SK-N-SH treated with all-trans-retinoic acid at 6 μM for 48 hours (cell line): ENCODE results near the gene TMEM135.

Experiments used
- ATAC-seq: fragments of 200-7000 bp; cut with Tn5 transposase; 3 replicates; pipeline ENCODE4 v1.9.1; 2020; ENCODE audit warnings: mild to moderate bottlenecking, moderate library complexity
- ARNTL ChIP-seq: fragments of 450-650 bp; formaldehyde crosslinking; IDR thresholded peaks from 2 replicates; pipeline ENCODE4 v1.5.0; 2020; ENCODE audit warnings: low read depth, mild to moderate bottlenecking, moderate library complexity, borderline replicate concordance
- BACH2 ChIP-seq: fragments of 250-450 bp; sonication (Bioruptor Pico); IDR thresholded peaks from 2 replicates; pipeline ENCODE4 v1.9.0; 2021; ENCODE audit warnings: mild to moderate bottlenecking, borderline replicate concordance
- CSDC2 ChIP-seq: fragments of 250-450 bp; sonication (Bioruptor Pico); IDR thresholded peaks from 2 replicates; pipeline ENCODE4 v1.5.0; 2020; ENCODE audit warnings: mild to moderate bottlenecking, moderate library complexity
- CSRNP3 ChIP-seq: fragments of 250-450 bp; sonication (Bioruptor Pico); IDR thresholded peaks from 2 replicates; pipeline ENCODE4 v1.5.1; 2021; ENCODE audit warnings: mild to moderate bottlenecking, moderate library complexity
- ESRRG ChIP-seq: fragments of 250-450 bp; sonication (Bioruptor Pico); IDR thresholded peaks from 2 replicates; pipeline ENCODE4 v1.6.1; 2021; ENCODE audit warnings: mild to moderate bottlenecking
- ISL1 ChIP-seq: fragments of 250-450 bp; sonication (Bioruptor Pico); IDR thresholded peaks from 2 replicates; pipeline ENCODE4 v2.1.2; 2022; ENCODE audit warnings: mild to moderate bottlenecking, moderate library complexity
- OSR1 ChIP-seq: fragments of 250-450 bp; sonication (Bioruptor Pico); IDR thresholded peaks from 2 replicates; pipeline ENCODE4 v1.8.0; 2022; ENCODE audit warnings: moderate library complexity, mild to moderate bottlenecking, inconsistent platforms
- PATZ1 ChIP-seq: fragments of 250-450 bp; sonication (Bioruptor Pico); IDR thresholded peaks from 2 replicates; pipeline ENCODE4 v1.8.0; 2020; ENCODE audit warnings: mild to moderate bottlenecking, moderate library complexity, borderline replicate concordance
- POU6F1 ChIP-seq: fragments of 250-450 bp; sonication (Bioruptor Pico); IDR thresholded peaks from 2 replicates; pipeline ENCODE4 v1.8.0; 2021; ENCODE audit warnings: low read depth, mild to moderate bottlenecking, moderate library complexity, borderline replicate concordance
- PPARA ChIP-seq: fragments of 250-450 bp; sonication (Bioruptor Pico); IDR thresholded peaks from 2 replicates; pipeline ENCODE4 v1.5.0; 2020; ENCODE audit warnings: mild to moderate bottlenecking, borderline replicate concordance
- RARB ChIP-seq: fragments of 250-450 bp; sonication (Bioruptor Pico); IDR thresholded peaks from 2 replicates; pipeline ENCODE4 v1.8.0; 2021; ENCODE audit warnings: mild to moderate bottlenecking, moderate library complexity
- SNAI2 ChIP-seq: fragments of 250-450 bp; sonication (Bioruptor Pico); IDR thresholded peaks from 2 replicates; pipeline ENCODE4 v1.5.0; 2020; ENCODE audit warnings: mild to moderate bottlenecking, moderate library complexity
- TCF4 ChIP-seq: fragments of 250-450 bp; sonication (Bioruptor Pico); IDR thresholded peaks from 2 replicates; pipeline ENCODE4 v1.8.0; 2021; ENCODE audit warnings: mild to moderate bottlenecking, moderate library complexity, borderline replicate concordance
- ZC3H10 ChIP-seq: fragments of 250-450 bp; sonication (Bioruptor Pico); IDR thresholded peaks from 2 replicates; pipeline ENCODE4 v1.5.1; 2021; ENCODE audit warnings: mild to moderate bottlenecking, moderate library complexity
- ZFP3 ChIP-seq: fragments of 250-450 bp; sonication (Bioruptor Pico); IDR thresholded peaks from 2 replicates; pipeline ENCODE4 v1.5.0; 2020; ENCODE audit warnings: mild to moderate bottlenecking, moderate library complexity
- ZFP30 ChIP-seq: fragments of 450-650 bp; formaldehyde crosslinking; IDR thresholded peaks from 2 replicates; pipeline ENCODE4 v1.5.0; 2022; ENCODE audit warnings: mild to moderate bottlenecking, moderate library complexity
- ZNF565 ChIP-seq: fragments of 450-650 bp; formaldehyde crosslinking; conservative IDR thresholded peaks from 2 replicates; pipeline ENCODE4 v1.5.0; 2020; ENCODE audit warnings: low read depth, mild to moderate bottlenecking, moderate library complexity
- ZNF70 ChIP-seq: fragments of 450-650 bp; formaldehyde crosslinking; IDR thresholded peaks from 2 replicates; pipeline ENCODE4 v1.5.0; 2020; ENCODE audit warnings: mild to moderate bottlenecking, moderate library complexity
- TF ChIP-seq, protein P1 (sequence below): fragments of 250-450 bp; sonication (Bioruptor Pico); IDR thresholded peaks from 2 replicates; pipeline ENCODE4 v1.5.0; 2020; ENCODE audit warnings: mild to moderate bottlenecking, moderate library complexity
- TF ChIP-seq, protein P2 (sequence below): fragments of 250-450 bp; sonication (Bioruptor Pico); IDR thresholded peaks from 2 replicates; pipeline ENCODE4 v1.5.1; 2020; ENCODE audit warnings: low read depth, mild to moderate bottlenecking, moderate library complexity

TMEM135 gene

GRCh38 chr11:87194985-87195820 is 157.5 kb downstream of the TMEM135 start (continued):
- TF ChIP-seq ZFP3 (CRISPR knock-in tag) (no peak), BACH2 (no peak), OSR1 (CRISPR knock-in tag) (no peak), ARNTL (CRISPR knock-in tag) (no peak)

DNA sequence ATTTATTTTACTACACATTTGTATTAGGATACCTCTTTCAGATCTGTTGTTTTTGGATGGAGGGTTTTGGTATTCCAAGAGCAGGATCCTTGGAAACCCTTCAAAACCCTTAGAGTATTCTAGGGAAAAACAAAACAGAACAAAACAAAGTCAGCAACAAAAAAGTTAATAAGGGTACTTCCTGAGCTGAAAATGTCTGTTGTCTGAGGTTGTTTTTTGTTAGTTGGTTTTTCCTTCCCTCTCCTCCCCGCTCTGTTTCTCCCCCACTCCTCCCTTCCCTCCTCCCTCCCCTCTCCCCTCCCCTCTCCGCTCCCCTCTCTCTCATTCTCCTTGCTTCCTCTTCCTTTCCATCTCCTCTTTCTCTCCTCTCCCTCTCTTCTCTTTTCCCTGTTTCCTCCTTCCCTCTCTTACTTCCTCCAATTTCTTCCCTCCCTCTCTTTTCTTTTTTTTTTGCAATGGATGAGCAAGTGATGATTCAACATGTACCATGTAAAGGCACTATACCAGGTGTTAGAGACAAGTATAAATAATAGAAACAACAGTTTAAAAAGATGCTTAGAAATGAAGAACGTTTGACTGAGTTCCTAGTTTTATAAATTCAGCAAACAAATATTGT is 160.6 kb downstream of the TMEM135 start:
- ATAC-seq, result no peak

GRCh38 chr11:87201376-87201775 is 163.6 kb downstream of the TMEM135 start:
- ATAC-seq, result no peak
- no peak for TF ChIP-seq ZFP3 (CRISPR knock-in tag)
- TF ChIP-seq ZNF565, result no peak
- no peak for TF ChIP-seq OSR1 (CRISPR knock-in tag)
- TF ChIP-seq POU6F1 (CRISPR knock-in tag), result no peak
- no peak for TF ChIP-seq CSRNP3 (CRISPR knock-in tag)
- no peak for TF ChIP-seq TCF4 (CRISPR knock-in tag)
- no peak for TF ChIP-seq SNAI2 (CRISPR knock-in tag)
- TF ChIP-seq ZFP30 (CRISPR knock-in tag), result no peak
- no peak for TF ChIP-seq ESRRG
- TF ChIP-seq PATZ1 (CRISPR knock-in tag), result no peak
- no peak for TF ChIP-seq ZNF70 (CRISPR knock-in tag)
- no peak for TF ChIP-seq PPARA (CRISPR knock-in tag)
- no peak for TF ChIP-seq ISL1 (CRISPR knock-in tag)

More for the DNA sequence above, 160.6 kb downstream of the TMEM135 start:
- TF ChIP-seq TCF4 (CRISPR knock-in tag) (no peak), ZNF70 (CRISPR knock-in tag) (no peak), CSDC2 (no peak), ARNTL (CRISPR knock-in tag) (no peak), ZC3H10 (CRISPR knock-in tag) (no peak), RARB (CRISPR knock-in tag) (no peak)
- TF ChIP-seq, protein P1, sequence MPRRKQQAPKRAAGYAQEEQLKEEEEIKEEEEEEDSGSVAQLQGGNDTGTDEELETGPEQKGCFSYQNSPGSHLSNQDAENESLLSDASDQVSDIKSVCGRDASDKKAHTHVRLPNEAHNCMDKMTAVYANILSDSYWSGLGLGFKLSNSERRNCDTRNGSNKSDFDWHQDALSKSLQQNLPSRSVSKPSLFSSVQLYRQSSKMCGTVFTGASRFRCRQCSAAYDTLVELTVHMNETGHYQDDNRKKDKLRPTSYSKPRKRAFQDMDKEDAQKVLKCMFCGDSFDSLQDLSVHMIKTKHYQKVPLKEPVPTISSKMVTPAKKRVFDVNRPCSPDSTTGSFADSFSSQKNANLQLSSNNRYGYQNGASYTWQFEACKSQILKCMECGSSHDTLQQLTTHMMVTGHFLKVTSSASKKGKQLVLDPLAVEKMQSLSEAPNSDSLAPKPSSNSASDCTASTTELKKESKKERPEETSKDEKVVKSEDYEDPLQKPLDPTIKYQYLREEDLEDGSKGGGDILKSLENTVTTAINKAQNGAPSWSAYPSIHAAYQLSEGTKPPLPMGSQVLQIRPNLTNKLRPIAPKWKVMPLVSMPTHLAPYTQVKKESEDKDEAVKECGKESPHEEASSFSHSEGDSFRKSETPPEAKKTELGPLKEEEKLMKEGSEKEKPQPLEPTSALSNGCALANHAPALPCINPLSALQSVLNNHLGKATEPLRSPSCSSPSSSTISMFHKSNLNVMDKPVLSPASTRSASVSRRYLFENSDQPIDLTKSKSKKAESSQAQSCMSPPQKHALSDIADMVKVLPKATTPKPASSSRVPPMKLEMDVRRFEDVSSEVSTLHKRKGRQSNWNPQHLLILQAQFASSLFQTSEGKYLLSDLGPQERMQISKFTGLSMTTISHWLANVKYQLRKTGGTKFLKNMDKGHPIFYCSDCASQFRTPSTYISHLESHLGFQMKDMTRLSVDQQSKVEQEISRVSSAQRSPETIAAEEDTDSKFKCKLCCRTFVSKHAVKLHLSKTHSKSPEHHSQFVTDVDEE (CRISPR knock-in tag), result no peak
- TF ChIP-seq, protein P2, sequence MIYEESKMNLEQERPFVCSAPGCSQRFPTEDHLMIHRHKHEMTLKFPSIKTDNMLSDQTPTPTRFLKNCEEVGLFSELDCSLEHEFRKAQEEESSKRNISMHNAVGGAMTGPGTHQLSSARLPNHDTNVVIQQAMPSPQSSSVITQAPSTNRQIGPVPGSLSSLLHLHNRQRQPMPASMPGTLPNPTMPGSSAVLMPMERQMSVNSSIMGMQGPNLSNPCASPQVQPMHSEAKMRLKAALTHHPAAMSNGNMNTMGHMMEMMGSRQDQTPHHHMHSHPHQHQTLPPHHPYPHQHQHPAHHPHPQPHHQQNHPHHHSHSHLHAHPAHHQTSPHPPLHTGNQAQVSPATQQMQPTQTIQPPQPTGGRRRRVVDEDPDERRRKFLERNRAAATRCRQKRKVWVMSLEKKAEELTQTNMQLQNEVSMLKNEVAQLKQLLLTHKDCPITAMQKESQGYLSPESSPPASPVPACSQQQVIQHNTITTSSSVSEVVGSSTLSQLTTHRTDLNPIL (CRISPR knock-in tag), result no peak
